T follicular helper cell (primary cell): ENCODE measurements around the gene SLIT3.
"Not testable (repeated sequence)": the region's sequence is repeated elsewhere in the genome, so short reads cannot be mapped to it uniquely, and the experiment has no call there.

ENCODE experiments used
- DNase-seq: peaks from one replicate; pipeline ENCODE4 v3.0.0-alpha.2; 2020; ENCODE audit warnings: low read depth

The SLIT3 gene

DNA sequence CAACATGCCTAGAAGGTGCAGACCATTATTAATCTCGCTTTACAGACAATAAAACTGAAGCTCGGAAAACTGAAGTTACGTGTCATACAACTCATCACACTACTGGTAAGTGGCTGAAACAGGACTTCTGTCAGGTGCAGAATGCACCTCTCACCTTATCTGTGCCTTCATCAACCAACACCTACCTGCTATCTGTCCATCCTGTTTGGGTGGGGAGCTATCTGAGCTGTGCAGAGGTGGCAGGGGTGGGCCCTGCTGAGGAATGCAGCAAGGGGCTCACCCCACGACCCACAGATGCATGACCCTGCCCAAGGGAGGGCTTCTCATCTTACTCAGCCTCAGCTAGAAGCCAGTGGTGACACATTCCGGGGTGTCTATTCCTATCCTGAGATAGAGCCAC, 81.6 kb downstream of the SLIT3 start:
- DNase-seq = no peak

- no peak for DNase-seq
Measured at GRCh38 chr5:169218861-169219260, 82.1 kb downstream of the SLIT3 start.

- no peak for DNase-seq
Measured at GRCh38 chr5:169218176-169218575, 82.8 kb downstream of the SLIT3 start.

GRCh38 chr5:169216866-169217265, 84.1 kb downstream of the SLIT3 start:
- DNase-seq = no peak

GRCh38 chr5:169213479-169213878, 87.5 kb downstream of the SLIT3 start:
- no peak for DNase-seq

DNA sequence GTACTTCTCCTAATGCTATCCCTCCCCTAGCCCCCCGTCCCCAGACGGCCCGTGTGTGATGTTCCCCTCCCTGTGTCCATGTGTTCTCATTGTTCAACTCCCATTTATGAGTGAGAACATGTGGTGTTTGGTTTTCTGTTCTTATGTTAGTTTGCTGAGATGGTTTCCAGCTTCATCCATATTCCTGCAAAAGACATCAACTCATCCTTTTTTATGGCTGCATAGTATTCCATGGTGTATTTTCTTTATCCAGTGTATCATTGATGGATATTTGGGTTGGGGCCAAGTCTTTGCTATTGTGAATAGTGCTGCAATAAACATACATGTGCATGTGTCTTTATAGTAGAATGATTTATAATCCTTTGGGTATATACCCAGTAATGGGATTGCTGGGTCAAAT, 89.2 kb downstream of the SLIT3 start:
- not testable (repeated sequence) for DNase-seq

DNA sequence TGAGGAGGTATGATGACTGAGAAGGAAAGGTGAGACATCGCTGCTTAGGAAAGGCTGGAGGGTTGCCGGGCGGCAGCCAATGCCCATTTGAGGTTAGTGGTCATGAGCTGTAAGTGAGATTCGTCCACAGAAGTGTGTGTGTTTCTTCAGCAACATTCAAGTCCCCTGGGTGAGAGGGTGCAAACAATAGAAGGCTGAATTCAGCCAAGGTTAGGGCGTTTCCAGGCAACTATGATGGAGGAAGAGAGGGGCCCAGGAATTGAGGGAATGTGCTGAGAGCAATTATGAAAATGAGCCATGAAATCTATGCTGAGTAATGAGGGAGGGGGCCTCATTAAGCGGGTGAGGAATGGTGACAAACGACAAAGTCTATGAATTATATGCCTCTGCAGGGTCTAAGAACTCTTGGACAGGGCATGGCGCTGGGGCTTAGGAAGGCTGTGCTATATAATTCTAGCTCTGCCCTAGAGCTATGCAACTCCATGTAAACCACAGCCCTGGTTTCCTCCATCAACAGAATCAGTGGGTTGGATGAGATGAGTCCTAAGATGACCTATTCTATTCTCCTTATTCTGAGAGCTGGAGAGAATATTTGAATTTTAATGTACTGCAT, 96.0 kb downstream of the SLIT3 start:
- DNase-seq = no peak

DNA sequence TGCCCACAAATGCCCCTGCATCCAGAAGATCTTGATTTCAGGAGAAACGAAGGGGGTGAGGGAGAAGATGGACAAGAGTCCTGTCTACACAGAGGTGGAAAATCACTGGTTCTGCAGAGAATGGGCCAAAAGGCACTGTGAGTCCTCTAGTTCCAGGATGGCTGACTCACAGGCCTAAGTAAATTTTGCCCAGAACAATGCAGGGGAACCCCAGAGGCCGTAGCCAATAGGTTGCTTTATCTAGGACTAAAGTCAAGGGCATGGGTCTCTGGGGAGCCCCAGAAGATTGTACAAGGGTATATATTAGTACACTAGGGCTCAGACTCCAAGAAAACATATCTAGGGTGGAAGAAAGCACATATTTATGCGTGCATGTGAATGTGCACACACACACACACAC, 98.0 kb downstream of the SLIT3 start:
- no peak for DNase-seq

DNA sequence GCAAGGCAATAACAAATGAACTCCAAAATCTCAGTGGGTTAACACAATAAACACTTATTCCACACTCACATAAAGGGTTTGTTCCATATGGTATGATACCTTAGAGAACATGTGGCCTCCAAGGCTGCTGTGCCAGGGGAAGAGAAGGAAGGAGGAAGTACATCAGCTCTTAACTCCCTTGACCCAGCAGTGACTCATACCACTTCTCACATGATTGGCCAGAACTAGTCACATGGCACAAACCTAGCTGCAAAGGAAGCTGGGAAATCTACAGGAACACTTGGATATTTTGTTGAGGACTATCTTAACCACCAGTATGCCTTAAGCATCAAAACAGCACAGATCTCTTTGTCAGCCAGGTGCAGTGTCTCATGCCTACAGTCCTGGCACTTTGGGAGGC, 99.3 kb downstream of the SLIT3 start:
- no peak for DNase-seq

- no peak for DNase-seq
Measured at GRCh38 chr5:169200125-169200778, 100.7 kb downstream of the SLIT3 start.

GRCh38 chr5:169197343-169197742, 103.6 kb downstream of the SLIT3 start:
- DNase-seq = no peak

- DNase-seq = no peak
Measured at GRCh38 chr5:169196059-169196458, 104.9 kb downstream of the SLIT3 start.

DNA sequence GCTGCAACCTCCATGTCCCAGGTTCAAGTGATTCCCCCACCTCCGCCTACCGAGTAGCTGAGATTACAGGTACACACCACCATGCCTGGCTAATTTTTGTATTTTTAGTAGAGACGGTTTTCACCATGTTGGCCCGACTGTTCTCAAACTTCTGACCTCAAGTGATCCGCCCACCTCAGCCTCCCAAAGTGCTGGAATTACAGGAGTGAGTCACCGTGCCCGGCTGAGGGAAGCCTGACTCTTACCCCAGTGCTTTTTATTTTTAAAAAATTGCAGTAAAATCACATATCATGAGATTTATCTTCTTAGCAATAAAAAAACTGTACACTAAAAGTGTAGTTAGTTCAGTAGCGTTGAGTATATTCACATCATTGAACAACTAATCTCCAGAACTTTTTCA, 105.3 kb downstream of the SLIT3 start:
- DNase-seq = no peak

GRCh38 chr5:169192536-169192935, 108.4 kb downstream of the SLIT3 start:
- no peak for DNase-seq

DNA sequence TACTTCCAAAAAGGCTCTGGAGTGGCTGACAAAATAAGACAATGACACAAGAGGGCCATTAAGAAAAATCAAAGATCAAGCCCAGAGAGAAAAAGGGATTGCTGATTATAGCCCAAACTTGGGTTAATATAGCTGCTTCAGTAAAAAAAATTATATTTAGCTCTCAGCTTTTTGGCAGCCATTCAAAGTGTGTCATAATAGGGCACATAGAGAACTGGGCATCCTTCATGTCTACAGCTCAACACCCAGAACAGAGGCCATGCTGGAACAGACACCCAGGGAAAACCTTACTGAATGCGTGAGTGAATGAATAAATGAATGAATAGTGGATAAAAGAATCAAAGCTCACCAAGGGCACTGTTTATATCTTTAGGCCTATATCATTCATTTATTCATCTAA, 110.1 kb downstream of the SLIT3 start:
- DNase-seq = no peak

GRCh38 chr5:169185626-169186025, 115.3 kb downstream of the SLIT3 start:
- DNase-seq = no peak

- no peak for DNase-seq
Measured at GRCh38 chr5:169183576-169183975, 117.4 kb downstream of the SLIT3 start.

DNA sequence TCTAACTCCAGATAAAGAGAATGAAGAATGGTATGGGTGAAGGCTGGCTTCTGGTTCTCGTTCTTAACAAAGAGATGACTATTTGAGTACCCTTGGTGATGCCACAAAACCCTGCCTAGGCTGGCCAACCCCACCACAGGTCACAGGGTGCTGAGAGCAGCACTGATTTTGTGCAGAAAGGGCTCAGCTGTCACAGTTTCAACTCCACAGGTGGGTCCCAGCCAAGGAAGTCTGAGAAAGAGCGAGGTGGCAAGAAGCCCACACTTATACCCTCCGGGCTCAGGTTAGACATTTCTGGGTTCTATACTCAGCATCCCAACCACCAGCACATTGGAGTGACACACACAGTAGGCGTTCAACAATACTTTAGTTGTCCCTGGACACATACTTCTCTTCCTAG, 118.1 kb downstream of the SLIT3 start:
- no peak for DNase-seq

DNA sequence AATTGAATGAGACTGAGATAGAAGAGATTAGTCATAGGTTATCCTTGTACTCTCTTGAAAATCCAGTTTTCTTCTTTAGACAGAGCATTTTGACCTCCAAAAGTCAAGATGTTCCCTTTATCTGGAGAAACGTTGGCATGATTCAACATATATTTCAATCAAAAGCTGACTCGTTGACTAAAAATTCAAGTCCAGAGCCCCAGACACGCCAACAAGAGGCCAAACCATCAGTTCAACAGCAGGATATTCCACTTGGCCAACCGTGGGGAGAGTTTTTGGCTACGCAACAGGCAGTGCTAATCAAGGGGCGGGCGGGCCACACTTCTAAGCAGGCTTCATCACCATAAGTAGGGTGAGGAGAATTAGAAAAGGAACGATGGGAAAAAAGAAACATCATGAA, 119.1 kb downstream of the SLIT3 start:
- DNase-seq = no peak

DNA sequence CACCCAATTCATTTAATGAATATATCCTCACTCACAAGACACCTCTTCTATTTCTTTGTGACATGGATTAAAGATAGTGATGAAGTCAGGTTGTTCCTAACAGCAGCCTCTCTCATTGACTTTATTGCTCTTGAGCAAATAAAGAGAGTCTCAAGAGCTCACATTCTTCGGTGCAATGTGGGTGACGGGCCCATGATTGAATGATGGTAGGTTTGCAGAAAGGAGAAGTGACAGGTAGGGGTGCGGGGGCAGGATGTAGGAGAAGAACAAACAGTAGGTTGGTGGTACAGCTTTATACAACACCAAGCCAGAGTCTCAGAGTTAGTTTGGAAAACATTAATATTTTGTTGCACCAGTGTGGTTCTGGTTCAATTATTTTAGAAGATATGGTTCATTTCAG, 122.2 kb downstream of the SLIT3 start:
- DNase-seq = no peak

- DNase-seq = no peak
Measured at GRCh38 chr5:169178274-169178673, 122.7 kb downstream of the SLIT3 start.

DNA sequence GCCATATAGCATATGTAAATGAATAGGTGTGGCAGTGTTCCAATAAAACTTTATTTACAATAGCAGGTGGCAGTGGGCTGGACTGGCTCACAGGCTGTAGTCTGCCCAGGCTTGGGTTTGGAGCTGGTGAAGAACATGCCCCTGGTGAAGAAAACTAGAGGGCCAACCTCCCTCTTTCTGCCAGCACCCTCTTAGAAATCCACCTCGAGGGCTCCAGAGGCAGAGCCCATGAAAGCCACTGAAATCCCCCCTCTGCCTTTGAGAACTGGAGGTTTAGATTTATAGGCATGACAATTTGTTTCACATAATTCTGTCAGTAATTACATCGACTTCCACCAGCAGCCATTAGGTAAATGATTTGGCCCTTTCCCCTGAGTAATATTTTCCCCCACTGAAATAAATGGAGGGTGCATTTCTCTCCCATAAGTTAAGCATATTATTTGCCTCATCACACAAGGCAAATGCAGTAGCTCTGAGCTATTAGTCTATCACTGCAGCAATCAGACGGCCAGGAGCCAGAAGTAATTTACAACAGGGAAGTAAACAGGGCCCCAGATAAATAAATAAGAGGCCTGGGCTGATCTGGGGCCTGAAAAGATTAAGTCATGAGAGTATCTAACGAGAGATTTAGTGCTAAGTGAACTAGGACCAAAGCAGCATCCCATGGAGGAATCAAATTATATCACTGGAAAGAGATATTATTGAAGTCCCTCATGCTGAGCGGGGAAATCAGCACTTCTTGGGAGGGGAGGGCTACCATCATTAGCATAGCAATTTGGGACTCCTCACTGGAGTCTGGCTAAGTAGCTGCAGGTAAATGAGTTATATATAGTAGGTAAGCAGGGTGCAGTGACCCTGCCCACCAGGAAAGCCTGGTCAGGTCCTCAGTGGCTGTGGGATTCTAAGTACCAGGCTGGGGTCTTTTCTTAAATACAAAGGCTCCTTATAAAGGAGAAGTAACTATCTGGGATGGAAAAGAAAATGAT, 123.9 kb downstream of the SLIT3 start:
- DNase-seq = no peak

GRCh38 chr5:169175733-169176132, 125.2 kb downstream of the SLIT3 start:
- DNase-seq = no peak
